Ascending aorta (tissue), 2 donors: ENCODE data around the gene FBXO39. TPM values are rescaled to one million over a fixed set of nuclear protein-coding genes. Genes with fewer than 3 reads are reported as not detected.

Source experiments
- DNase-seq, 2 donors: peaks; one replicate each; pipeline ENCODE4 v3.0.0-alpha.2; 2019; ENCODE audit warnings: low spot score in 2 of 2
- H3K27ac ChIP-seq, 2 donors: fragments of 200-600 bp; sonication (generic); one replicate each; pipeline ENCODE4 v1.5.1; 2016 to 2017; ENCODE audit warnings: mild to moderate bottlenecking in 1 of 2
- H3K27me3 ChIP-seq: fragments of 200-600 bp; sonication (generic); one replicate; pipeline ENCODE4 v1.5.1; 2017
- H3K36me3 ChIP-seq, 2 donors: fragments of 200-600 bp; sonication (generic); one replicate each; pipeline ENCODE4 v1.5.1; 2016
- H3K4me1 ChIP-seq, 2 donors: fragments of 200-600 bp; sonication (generic); one replicate each; pipeline ENCODE4 v1.5.1; 2016 to 2017; ENCODE audit warnings: mild to moderate bottlenecking in 1 of 2
- H3K4me3 ChIP-seq, 2 donors: fragments of 200-600 bp; sonication (generic); one replicate each; pipeline ENCODE4 v1.5.1; 2016 to 2017; ENCODE audit warnings: mild to moderate bottlenecking in 1 of 2
- H3K9me3 ChIP-seq, 2 donors: fragments of 200-600 bp; sonication (generic); one replicate each; pipeline ENCODE4 v1.5.1; 2016
- CTCF ChIP-seq, 3 experiments: fragments of 200-600 bp in 2 of 3; fragments of 450-650 bp in 1 of 3; sonication (generic) in 2 of 3; IDR thresholded peaks; one replicate each; pipeline ENCODE4 v1.5.1; 2016 to 2019; ENCODE audit warnings: antibody characterized with exemption in 3 of 3, mild to moderate bottlenecking in 1 of 3, moderate library complexity in 1 of 3
- intact Hi-C: fragments of 100-400 bp; cut with DNase I; formaldehyde crosslinking; loops from one replicate; pipeline ENCODE4 v1.15.1; 2023
- total RNA-seq: library from RNA; depleted of rRNA; stranded (reverse); fragments of >200 nt; gene quantifications from one replicate; pipeline ENCODE4 v1.1.0, GENCODE V29; 2016

FBXO39 gene
- total RNA-seq, 1 donor from 2014 or later, result not detected

GRCh38 chr17:6823011-6823442, 47.0 kb downstream of the FBXO39 start:
- H3K9me3 ChIP-seq, result no peaks in the 10 kb centered on the region
- H3K27me3 ChIP-seq, result no peaks in the 10 kb centered on the region
- H3K4me3 ChIP-seq, result no peak overlapping the region
- H3K36me3 ChIP-seq, result no peaks in the 10 kb centered on the region
- DNase-seq, result no peak
- no peak overlapping the region for H3K27ac ChIP-seq
- TF ChIP-seq CTCF (IDR thresholded peaks at IDR 0.05), result no peak
- H3K4me1 ChIP-seq, result no peaks in the 10 kb centered on the region
- intact Hi-C loops, result no loop called here

- intact Hi-C loops, result no loop called here
Observed at GRCh38 chr17:6830383-6830986, 54.5 kb downstream of the FBXO39 start.

GRCh38 chr17:6831661-6832263, 55.7 kb downstream of the FBXO39 start, which contains the start of gene TEKT1:
Gene TEKT1, minus strand, starts transcription at chr17:6831729. Its CDS starts 1,353 bp downstream, at chr17:6830376.
- Histone ChIP-seq H3K27ac (no peak within 1 kb of the TSS), H3K27me3 (no peaks in the 10 kb centered on the region), H3K4me3 (peak within 1 kb of the TSS; percentile 23 to 38)

More at GRCh38 chr17:6830383-6830986, 54.5 kb downstream of the FBXO39 start:
- Histone ChIP-seq H3K27ac (no peak overlapping the region), H3K36me3 (no peaks in the 10 kb centered on the region), H3K4me3 (no peak overlapping the region), H3K27me3 (no peaks in the 10 kb centered on the region), H3K9me3 (no peaks in the 10 kb centered on the region), H3K4me1 (no peaks in the 10 kb centered on the region)
- no peak for TF ChIP-seq CTCF (IDR thresholded peaks at IDR 0.05)
- DNase-seq, result no peak

More at GRCh38 chr17:6831661-6832263, 55.7 kb downstream of the FBXO39 start, which contains the start of gene TEKT1:
- intact Hi-C loops, result no loop called here
- Histone ChIP-seq H3K4me1 (no peaks in the 10 kb centered on the region), H3K36me3 (no peaks in the 10 kb centered on the region), H3K9me3 (no peaks in the 10 kb centered on the region)
- no peak for TF ChIP-seq CTCF (IDR thresholded peaks at IDR 0.05)
- peak; percentile 25 to 80 for DNase-seq

Other genes with a start within 250 kb of the FBXO39 start
- 10.4 TPM for gene PITPNM3, start 219.7 kb upstream of the FBXO39 start, total RNA-seq
- gene KIAA0753, start 135.5 kb upstream of the FBXO39 start, total RNA-seq, result 2.9 TPM
- gene TXNDC17, start 135.2 kb upstream of the FBXO39 start, total RNA-seq, result 0.96 TPM
- gene MED31, start 124.6 kb upstream of the FBXO39 start, total RNA-seq, result not detected
- gene C17orf100, start 124.5 kb upstream of the FBXO39 start, total RNA-seq, result 4.3 TPM
- gene SLC13A5, start 62.8 kb upstream of the FBXO39 start, total RNA-seq, result 0.21 TPM
- gene XAF1, start 20.2 kb upstream of the FBXO39 start, total RNA-seq, result 39.8 TPM
- not detected for gene TEKT1, start 55.5 kb downstream of the FBXO39 start, total RNA-seq
- gene ALOX12, start 219.8 kb downstream of the FBXO39 start, total RNA-seq, result not detected
- gene RNASEK, start 236.4 kb downstream of the FBXO39 start, total RNA-seq, result 156 TPM
- gene BCL6B, start 246.8 kb downstream of the FBXO39 start, total RNA-seq, result 16.4 TPM